Neural progenitor cell (in vitro differentiated cells): Measurements from ENCODE around the gene SLC38A8. TPM values are rescaled to one million over a fixed set of nuclear protein-coding genes. Genes with fewer than 3 reads are reported as not detected.
A peak's percentile ranks its signal among the peaks of the same experiment; 100 is the strongest.

Experiments used
- DNase-seq: peaks from one replicate; pipeline ENCODE4 v3.0.0-alpha.2; 2016; ENCODE audit warnings: low spot score
- H2AFZ ChIP-seq: fragments of 200-600 bp; sonication (generic); replicated peaks from 2 replicates; pipeline ENCODE4 v1.6.1; 2016; ENCODE audit warnings: antibody characterized with exemption
- H3F3A ChIP-seq: fragments of 200-600 bp; sonication (generic); 2 replicates; pipeline ENCODE4 v1.6.1; 2016; ENCODE audit warnings: antibody characterized with exemption, low read depth
- H3K27ac ChIP-seq: fragments of 200-600 bp; sonication (generic); 2 replicates; pipeline ENCODE4 v1.5.1; 2016; ENCODE audit warnings: mild to moderate bottlenecking
- H3K27me3 ChIP-seq: fragments of 200-600 bp; sonication (generic); 2 replicates; pipeline ENCODE4 v1.6.1; 2016; ENCODE audit warnings: mild to moderate bottlenecking, moderate library complexity
- H3K36me3 ChIP-seq: fragments of 200-600 bp; sonication (generic); 2 replicates; pipeline ENCODE4 v1.5.1; 2016
- H3K4me1 ChIP-seq: fragments of 200-600 bp; sonication (generic); 2 replicates; pipeline ENCODE4 v1.6.1; 2016; ENCODE audit warnings: mixed run types
- H3K4me2 ChIP-seq: fragments of 200-600 bp; sonication (generic); 2 replicates; pipeline ENCODE4 v1.6.1; 2016
- H3K4me3 ChIP-seq: fragments of 200-600 bp; sonication (generic); 2 replicates; pipeline ENCODE4 v1.5.1; 2016
- H3K79me2 ChIP-seq: fragments of 200-600 bp; sonication (generic); 2 replicates; pipeline ENCODE4 v1.6.1; 2016; ENCODE audit warnings: low read depth
- H3K9ac ChIP-seq: fragments of 200-600 bp; sonication (generic); 2 replicates; pipeline ENCODE4 v1.6.1; 2016
- H3K9me3 ChIP-seq: fragments of 200-600 bp; sonication (generic); 2 replicates; pipeline ENCODE4 v1.5.1; 2016; ENCODE audit warnings: low read depth
- H4K20me1 ChIP-seq: fragments of 200-600 bp; sonication (generic); 2 replicates; pipeline ENCODE4 v1.6.1; 2016; ENCODE audit warnings: low read depth
- H3K27ac Mint-ChIP-seq: 3 replicates; pipeline ENCODE4 v1.8.0; 2021; ENCODE audit warnings: mixed read lengths
- H3K27me3 Mint-ChIP-seq: 2 replicates; pipeline ENCODE4 v1.8.0; 2022; ENCODE audit warnings: low read depth, mild to moderate bottlenecking, inconsistent platforms, moderate library complexity, mixed read lengths; ENCODE audit not compliant: insufficient read depth
- H3K36me3 Mint-ChIP-seq: 3 replicates; pipeline ENCODE4 v1.8.0; 2021; ENCODE audit warnings: mixed read lengths
- H3K4me1 Mint-ChIP-seq: 3 replicates; pipeline ENCODE4 v1.8.0; 2021; ENCODE audit warnings: mixed read lengths
- H3K4me3 Mint-ChIP-seq: 3 replicates; pipeline ENCODE4 v1.8.0; 2021; ENCODE audit warnings: mild to moderate bottlenecking, moderate library complexity, mixed read lengths
- H3K9me3 Mint-ChIP-seq: 3 replicates; pipeline ENCODE4 v1.8.0; 2020; ENCODE audit warnings: mixed read lengths
- EZH2 ChIP-seq: fragments of 200-600 bp; sonication (generic); IDR thresholded peaks from 2 replicates; pipeline ENCODE4 v1.6.1; 2017; ENCODE audit warnings: antibody characterized with exemption, mild to moderate bottlenecking, moderate library complexity
- EZH2phosphoT487 ChIP-seq: fragments of 200-600 bp; sonication (generic); IDR thresholded peaks from 2 replicates; pipeline ENCODE4 v1.6.1; 2017; ENCODE audit warnings: antibody characterized with exemption
- total RNA-seq: library from RNA; depleted of rRNA; stranded (reverse); fragments of >200 nt; gene quantifications from 2 replicates; pipeline ENCODE4 v1.2.3, GENCODE V29; 2015; ENCODE audit warnings: low replicate concordance
- TF ChIP-seq, protein P1 (sequence below): fragments of 200-600 bp; sonication (generic); IDR thresholded peaks from 2 replicates; pipeline ENCODE4 v1.5.1; 2017; ENCODE audit warnings: antibody characterized with exemption, mild to moderate bottlenecking

SLC38A8 gene
- total RNA-seq, 1 donor from 2014 or later: not detected

DNA sequence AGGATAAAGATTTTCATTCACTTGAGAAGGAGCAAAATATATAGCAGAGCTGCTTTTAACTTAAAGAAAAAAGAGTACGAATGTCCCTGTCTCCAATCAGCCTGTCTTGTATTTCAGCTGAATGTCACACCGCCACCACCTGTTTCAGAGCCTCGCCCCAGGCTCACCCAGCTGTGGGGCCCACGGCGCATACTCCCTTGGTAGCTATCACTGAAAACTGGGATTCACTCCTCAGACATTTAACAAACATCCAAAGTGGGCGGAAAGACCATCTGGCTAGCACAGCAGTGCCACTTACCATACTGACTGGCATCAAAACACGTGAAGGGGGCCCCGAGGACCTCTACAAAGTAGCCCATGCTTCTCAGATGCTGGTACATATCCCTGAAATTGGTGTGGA, 25.4 kb upstream of the SLC38A8 start:
- Histone ChIP-seq H3K9me3 (no peaks in the 10 kb centered on the region), H3F3A (peaks cover 20% of the 10 kb centered on the region), H4K20me1 (no peaks in the 10 kb centered on the region), H3K4me3 (no peak overlapping the region), H3K4me2 (no peak overlapping the region), H3K27ac (no peak overlapping the region), H3K9ac (no peak overlapping the region), H3K27me3 (no peaks in the 10 kb centered on the region), H3K36me3 (peaks cover 4% of the 10 kb centered on the region), H2AFZ (no peak overlapping the region), H3K4me1 (no peaks in the 10 kb centered on the region), H3K79me2 (no peaks in the 10 kb centered on the region)
- peaks cover 4% of the 10 kb centered on the region for H3K4me1 Mint-ChIP-seq
- no peak overlapping the region for H3K4me3 Mint-ChIP-seq
- H3K9me3 Mint-ChIP-seq: no peaks in the 10 kb centered on the region
- DNase-seq: no peak
- no peaks in the 10 kb centered on the region for H3K27me3 Mint-ChIP-seq
- TF ChIP-seq, protein P1, sequence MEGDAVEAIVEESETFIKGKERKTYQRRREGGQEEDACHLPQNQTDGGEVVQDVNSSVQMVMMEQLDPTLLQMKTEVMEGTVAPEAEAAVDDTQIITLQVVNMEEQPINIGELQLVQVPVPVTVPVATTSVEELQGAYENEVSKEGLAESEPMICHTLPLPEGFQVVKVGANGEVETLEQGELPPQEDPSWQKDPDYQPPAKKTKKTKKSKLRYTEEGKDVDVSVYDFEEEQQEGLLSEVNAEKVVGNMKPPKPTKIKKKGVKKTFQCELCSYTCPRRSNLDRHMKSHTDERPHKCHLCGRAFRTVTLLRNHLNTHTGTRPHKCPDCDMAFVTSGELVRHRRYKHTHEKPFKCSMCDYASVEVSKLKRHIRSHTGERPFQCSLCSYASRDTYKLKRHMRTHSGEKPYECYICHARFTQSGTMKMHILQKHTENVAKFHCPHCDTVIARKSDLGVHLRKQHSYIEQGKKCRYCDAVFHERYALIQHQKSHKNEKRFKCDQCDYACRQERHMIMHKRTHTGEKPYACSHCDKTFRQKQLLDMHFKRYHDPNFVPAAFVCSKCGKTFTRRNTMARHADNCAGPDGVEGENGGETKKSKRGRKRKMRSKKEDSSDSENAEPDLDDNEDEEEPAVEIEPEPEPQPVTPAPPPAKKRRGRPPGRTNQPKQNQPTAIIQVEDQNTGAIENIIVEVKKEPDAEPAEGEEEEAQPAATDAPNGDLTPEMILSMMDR: no peak
- no peak for TF ChIP-seq EZH2
- TF ChIP-seq EZH2phosphoT487: no peak
- no peak overlapping the region for H3K27ac Mint-ChIP-seq
- H3K36me3 Mint-ChIP-seq: peaks cover 24% of the 10 kb centered on the region

DNA sequence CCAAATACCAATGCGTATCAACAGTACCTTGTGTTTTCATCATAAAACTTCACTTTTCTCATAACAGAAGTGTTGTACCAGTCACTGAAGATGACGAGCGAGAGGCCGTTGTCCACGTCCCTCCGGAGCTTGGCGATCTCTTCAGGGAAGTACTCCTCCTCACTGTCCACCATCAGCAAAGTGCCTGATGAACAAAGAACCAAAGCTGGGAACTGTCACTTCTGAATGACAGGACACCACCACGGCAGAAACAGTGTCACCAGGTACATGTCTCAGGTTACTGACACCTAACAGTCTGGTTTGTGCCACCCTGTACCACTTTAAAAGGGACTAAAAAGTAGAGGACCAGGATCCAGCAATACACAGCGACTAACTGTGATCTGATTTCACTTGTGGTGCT, 25.0 kb upstream of the SLC38A8 start:
- Mint-ChIP-seq H3K27me3 (no peaks in the 10 kb centered on the region), H3K27ac (no peak overlapping the region), H3K36me3 (peaks cover 24% of the 10 kb centered on the region), H3K4me1 (peaks cover 8% of the 10 kb centered on the region), H3K9me3 (no peaks in the 10 kb centered on the region), H3K4me3 (no peak overlapping the region)
- no peak overlapping the region for H3K4me3 ChIP-seq
- H3K27me3 ChIP-seq: no peaks in the 10 kb centered on the region
- no peaks in the 10 kb centered on the region for H3K9me3 ChIP-seq
- no peak overlapping the region for H3K4me2 ChIP-seq
- no peaks in the 10 kb centered on the region for H3K4me1 ChIP-seq
- peaks cover 4% of the 10 kb centered on the region for H3K36me3 ChIP-seq
- no peak for DNase-seq
- H3F3A ChIP-seq: peaks cover 21% of the 10 kb centered on the region
- TF ChIP-seq, protein P1: no peak
- TF ChIP-seq EZH2: no peak
- no peak for TF ChIP-seq EZH2phosphoT487
- H3K79me2 ChIP-seq: no peaks in the 10 kb centered on the region
- H3K27ac ChIP-seq: no peak overlapping the region
- H3K9ac ChIP-seq: no peak overlapping the region
- no peak overlapping the region for H2AFZ ChIP-seq
- no peaks in the 10 kb centered on the region for H4K20me1 ChIP-seq

DNA sequence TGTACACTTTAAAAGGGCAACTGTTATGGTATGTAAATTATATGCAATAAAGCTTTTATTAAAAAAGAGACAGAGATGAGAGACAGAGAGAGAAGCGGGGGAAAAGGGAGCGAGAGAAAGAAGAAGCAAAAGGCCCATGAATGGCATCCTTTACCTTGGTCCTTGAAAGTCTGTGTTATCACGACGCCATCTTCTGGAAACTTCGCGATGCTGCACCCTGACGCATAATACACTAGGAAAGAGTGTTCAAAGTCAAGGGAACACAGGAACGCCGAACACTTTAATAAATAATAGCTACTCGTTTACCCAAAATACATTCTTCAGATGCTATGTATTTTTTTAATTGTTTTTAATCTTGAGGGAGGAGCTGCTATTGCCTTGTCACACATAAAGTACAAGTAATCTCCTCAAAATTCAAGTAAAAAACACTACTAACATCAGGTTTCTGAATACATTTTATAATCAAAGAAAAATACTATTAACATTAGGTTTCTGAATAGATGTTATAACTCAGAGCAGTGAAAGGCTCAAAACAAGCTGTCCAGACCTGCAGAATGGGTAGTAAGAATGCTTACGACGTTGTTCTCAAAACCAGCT, 23.0 kb upstream of the SLC38A8 start:
- no peak for TF ChIP-seq EZH2phosphoT487
- TF ChIP-seq, protein P1: peak; percentile 74
- Histone ChIP-seq H3K4me2 (no peak overlapping the region), H3K4me1 (peaks cover 3% of the 10 kb centered on the region), H3K9me3 (no peaks in the 10 kb centered on the region), H3F3A (peaks cover 21% of the 10 kb centered on the region), H3K4me3 (no peak overlapping the region), H3K27me3 (no peaks in the 10 kb centered on the region), H4K20me1 (no peaks in the 10 kb centered on the region), H2AFZ (no peak overlapping the region), H3K9ac (no peak overlapping the region), H3K79me2 (no peaks in the 10 kb centered on the region), H3K36me3 (peaks cover 4% of the 10 kb centered on the region), H3K27ac (no peak overlapping the region)
- Mint-ChIP-seq H3K4me1 (peaks cover 10% of the 10 kb centered on the region), H3K27ac (no peak overlapping the region), H3K36me3 (peaks cover 20% of the 10 kb centered on the region), H3K9me3 (no peaks in the 10 kb centered on the region), H3K4me3 (no peak overlapping the region), H3K27me3 (no peaks in the 10 kb centered on the region)
- peak; percentile 73 for DNase-seq
